ENCODE results near the gene ESR2. TPM values are rescaled to one million over a fixed set of nuclear protein-coding genes. Genes with fewer than 3 reads are reported as not detected.
"Not testable (repeated sequence)": the region's sequence is repeated elsewhere in the genome, so short reads cannot be mapped to it uniquely, and the experiment has no call there.

Gene ESR2
- polyA plus RNA-seq, 1 of the 3 experiments (the other 2 are of a cell fraction) = 0.03 TPM

- no peak overlapping the region for H2AFZ ChIP-seq (ENCODE audit: low read depth)
- no peak for DNase-seq
- H3F3A ChIP-seq (replicated peaks; ENCODE audit: insufficient read depth) = no peaks in the 10 kb centered on the region
- peaks cover 0 to 16% of the 10 kb centered on the region in 2 experiments for H3K36me3 ChIP-seq (replicated peaks in 1 of 2; ENCODE audit: control insufficient read depth in 1 of 2, insufficient read depth in 2 of 2, low read length in 1 of 2)
- H3K9me2 ChIP-seq = no peaks in the 10 kb centered on the region
- POLR2A ChIA-PET = no interaction called here
- CTCF ChIA-PET = no interaction called here
- no peak overlapping the region for H3K4me2 ChIP-seq
- H3K9ac ChIP-seq = no peak overlapping the region
- H3K9me3 ChIP-seq = no peaks in the 10 kb centered on the region
- no peaks in the 10 kb centered on the region for H4K20me1 ChIP-seq (ENCODE audit: insufficient read depth)
- peaks cover 5 to 9% of the 10 kb centered on the region in 2 experiments; a peak in 2 of 4 replicates for H3K4me1 ChIP-seq (ENCODE audit: control insufficient read depth in 1 of 2, insufficient read depth in 2 of 2, low read depth in 1 of 2, low read length in 1 of 2)
- H3K27ac ChIP-seq (ENCODE audit: low read depth in 2 of 2, low read length in 1 of 2) = no peak overlapping the region
- H3K79me2 ChIP-seq (ENCODE audit: insufficient read depth) = no peaks in the 10 kb centered on the region
- WGBS (ENCODE audit: low lambda C conversion rate) = 98% methylated on average over 8 of the region's 8 CpGs
- H3K4me3 ChIP-seq (ENCODE audit: low read depth in 2 of 2, low read length in 1 of 2) = no peak overlapping the region
- TF ChIP-seq GABPA (IDR thresholded peaks at IDR 0.05; ENCODE audit: low read depth) = no peak
- TF ChIP-seq MAX (IDR thresholded peaks at IDR 0.05; ENCODE audit: low read depth) = no peak
- TF ChIP-seq RFX5 (IDR thresholded peaks at IDR 0.05; ENCODE audit: low read length) = no peak
- TF ChIP-seq ELF1 (IDR thresholded peaks at IDR 0.05) = no peak
- TF ChIP-seq USF1 (IDR thresholded peaks at IDR 0.05; ENCODE audit: borderline replicate concordance, low read depth) = no peak
- no peak for TF ChIP-seq ZBTB33 (IDR thresholded peaks at IDR 0.05; ENCODE audit: borderline replicate concordance, low read depth)
- no peak for TF ChIP-seq CTCF (IDR thresholded peaks at IDR 0.05)
- no peak for TF ChIP-seq MEF2A (IDR thresholded peaks at IDR 0.05; ENCODE audit: borderline replicate concordance, low read depth)
- TF ChIP-seq RCOR1 (IDR thresholded peaks at IDR 0.05; ENCODE audit: low read length) = no peak
- no peak for TF ChIP-seq IRF3 (IDR thresholded peaks at IDR 0.05; ENCODE audit: low read depth, low read length)
- TF ChIP-seq RXRA (IDR thresholded peaks at IDR 0.05; ENCODE audit: borderline replicate concordance, low read depth) = no peak
- no peak for TF ChIP-seq PBX3 (IDR thresholded peaks at IDR 0.05)
- no peak for TF ChIP-seq TAF1 (IDR thresholded peaks at IDR 0.05; ENCODE audit: borderline replicate concordance, low read depth, low read length)
- TF ChIP-seq USF2 (IDR thresholded peaks at IDR 0.05; ENCODE audit: borderline replicate concordance, low read depth, low read length) = no peak
- no peak for TF ChIP-seq NRF1 (IDR thresholded peaks at IDR 0.05; ENCODE audit: low read depth, low read length)
- no peak for TF ChIP-seq YY1 (IDR thresholded peaks at IDR 0.05; ENCODE audit: low read depth)
- TF ChIP-seq CHD2 (IDR thresholded peaks at IDR 0.05; ENCODE audit: low read length, partially characterized antibody) = no peak
- TF ChIP-seq FOSL2 (IDR thresholded peaks at IDR 0.05; ENCODE audit: borderline replicate concordance, low read depth) = no peak
- TF ChIP-seq SMC3 (IDR thresholded peaks at IDR 0.05; ENCODE audit: low read depth, low read length) = no peak
- H3K27me3 ChIP-seq (ENCODE audit: insufficient read depth) = no peaks in the 10 kb centered on the region
These were observed 81.5 kb downstream of the ESR2 start for GRCh38 chr14:64212666-64213065.

GRCh38 chr14:64210912-64211311 is 83.3 kb downstream of the ESR2 start:
- H2AFZ ChIP-seq (ENCODE audit: low read depth) = not testable (repeated sequence)

More at GRCh38 chr14:64210912-64211311, 83.3 kb downstream of the ESR2 start:
- H3F3A ChIP-seq (replicated peaks; ENCODE audit: insufficient read depth); H3K9me3 ChIP-seq; H4K20me1 ChIP-seq (ENCODE audit: insufficient read depth); CTCF ChIA-PET; POLR2A ChIA-PET; H3K4me2 ChIP-seq; H3K4me1 ChIP-seq (ENCODE audit: control insufficient read depth in 1 of 2, insufficient read depth in 2 of 2, low read depth in 1 of 2, low read length in 1 of 2); H3K79me2 ChIP-seq (ENCODE audit: insufficient read depth); H3K9ac ChIP-seq; DNase-seq; H3K27ac ChIP-seq (ENCODE audit: low read depth in 2 of 2, low read length in 1 of 2); H3K27me3 ChIP-seq (ENCODE audit: insufficient read depth); H3K9me2 ChIP-seq; H3K4me3 ChIP-seq (ENCODE audit: low read depth in 2 of 2, low read length in 1 of 2): not testable (repeated sequence)
- 90% methylated on average over 6 of the region's 6 CpGs for WGBS (ENCODE audit: low lambda C conversion rate)
- H3K36me3 ChIP-seq (replicated peaks in 1 of 2; ENCODE audit: control insufficient read depth in 1 of 2, insufficient read depth in 2 of 2, low read length in 1 of 2) = peaks cover 0 to 12% of the 10 kb centered on the region in 2 experiments

Measured in SK-N-SH (cell line).